ENCODE results near the gene MTUS2.

- TF ChIP-seq EP300 (IDR thresholded peaks at IDR 0.05) (no peak), CTCF (IDR thresholded peaks at IDR 0.05) (no peak), POLR2A (IDR thresholded peaks at IDR 0.05) (no peak)
Measured at GRCh38 chr13:28890712-28891111, 70.6 kb downstream of the MTUS2 start.
